ENCODE measurements around the gene TUBB6. TPM values are rescaled to one million over a fixed set of nuclear protein-coding genes. Genes with fewer than 3 reads are reported as not detected.

TUBB6 gene
- 312 and 425 TPM in 2 replicates for total RNA-seq

- Histone ChIP-seq H2AFZ (ENCODE audit: low read length) (peak within 1 kb of the TSS; percentile 82), H3K9me3 (ENCODE audit: low read depth, low read length) (peaks cover 2% of the 10 kb centered on the region), H3K27ac (ENCODE audit: low read depth, low read length) (peak within 1 kb of the TSS; percentile 87), H4K20me1 (ENCODE audit: insufficient read depth, low read length) (peaks cover 26% of the 10 kb centered on the region), H3K79me2 (ENCODE audit: insufficient read depth, low read length) (peaks cover 62% of the 10 kb centered on the region), H3K27me3 (ENCODE audit: insufficient read depth, low read length) (no peaks in the 10 kb centered on the region), H3K4me1 (ENCODE audit: insufficient read depth, low read length) (peaks cover 14% of the 10 kb centered on the region), H3K4me3 (ENCODE audit: insufficient read depth, low read length) (peak within 1 kb of the TSS; percentile 95), H3K36me3 (ENCODE audit: insufficient read depth, low read length) (peaks cover 32% of the 10 kb centered on the region), H3K4me2 (ENCODE audit: insufficient read depth, low read length) (peak within 1 kb of the TSS; percentile 94)
- peak; percentile 99 for DNase-seq (ENCODE audit: insufficient read length, low spot score, missing footprints)
- TF ChIP-seq CTCF (IDR thresholded peaks at IDR 0.05; ENCODE audit: extremely low read depth, low read depth, low read length) = no peak
Observed at GRCh38 chr18:12307701-12308385, at the start of gene TUBB6. Gene TUBB6 (plus strand): TSS chr18:12308241. CDS start chr18:12308293, 52 bp downstream.

- no peak overlapping the region for H2AFZ ChIP-seq (ENCODE audit: low read length)
- no peak overlapping the region for H3K4me3 ChIP-seq (ENCODE audit: insufficient read depth, low read length)
- no peaks in the 10 kb centered on the region for H4K20me1 ChIP-seq (ENCODE audit: insufficient read depth, low read length)
- no peak for DNase-seq (ENCODE audit: insufficient read length, low spot score, missing footprints)
- no peaks in the 10 kb centered on the region for H3K36me3 ChIP-seq (ENCODE audit: insufficient read depth, low read length)
- no peaks in the 10 kb centered on the region for H3K9me3 ChIP-seq (ENCODE audit: low read depth, low read length)
- no peak for TF ChIP-seq CTCF (IDR thresholded peaks at IDR 0.05; ENCODE audit: extremely low read depth, low read depth, low read length)
- H3K4me1 ChIP-seq (ENCODE audit: insufficient read depth, low read length) = peaks cover 6% of the 10 kb centered on the region
- H3K79me2 ChIP-seq (ENCODE audit: insufficient read depth, low read length) = no peaks in the 10 kb centered on the region
- H3K4me2 ChIP-seq (ENCODE audit: insufficient read depth, low read length) = no peak overlapping the region
- no peak overlapping the region for H3K27ac ChIP-seq (ENCODE audit: low read depth, low read length)
- H3K27me3 ChIP-seq (ENCODE audit: insufficient read depth, low read length) = peaks cover 42% of the 10 kb centered on the region
Observed at GRCh38 chr18:12258719-12259705, 49.0 kb upstream of the TUBB6 start.

- Histone ChIP-seq H3K9me3 (ENCODE audit: low read depth, low read length) (no peaks in the 10 kb centered on the region), H3K27me3 (ENCODE audit: insufficient read depth, low read length) (peaks cover 28% of the 10 kb centered on the region)
- TF ChIP-seq CTCF (IDR thresholded peaks at IDR 0.05; ENCODE audit: extremely low read depth, low read depth, low read length) = no peak
Observed at GRCh38 chr18:12262748-12263147, 45.3 kb upstream of the TUBB6 start.

GRCh38 chr18:12264864-12265263 is 43.2 kb upstream of the TUBB6 start:
- TF ChIP-seq CTCF (IDR thresholded peaks at IDR 0.05; ENCODE audit: extremely low read depth, low read depth, low read length) = no peak
- DNase-seq (ENCODE audit: insufficient read length, low spot score, missing footprints) = no peak
- Histone ChIP-seq H3K27me3 (ENCODE audit: insufficient read depth, low read length) (peaks cover 25% of the 10 kb centered on the region), H3K4me1 (ENCODE audit: insufficient read depth, low read length) (no peaks in the 10 kb centered on the region), H3K4me2 (ENCODE audit: insufficient read depth, low read length) (no peak overlapping the region), H2AFZ (ENCODE audit: low read length) (no peak overlapping the region), H4K20me1 (ENCODE audit: insufficient read depth, low read length) (no peaks in the 10 kb centered on the region), H3K27ac (ENCODE audit: low read depth, low read length) (no peak overlapping the region), H3K4me3 (ENCODE audit: insufficient read depth, low read length) (no peak overlapping the region), H3K36me3 (ENCODE audit: insufficient read depth, low read length) (no peaks in the 10 kb centered on the region), H3K9me3 (ENCODE audit: low read depth, low read length) (no peaks in the 10 kb centered on the region), H3K79me2 (ENCODE audit: insufficient read depth, low read length) (no peaks in the 10 kb centered on the region)

More at GRCh38 chr18:12262748-12263147, 45.3 kb upstream of the TUBB6 start:
- Histone ChIP-seq H3K27ac (ENCODE audit: low read depth, low read length) (no peak overlapping the region), H2AFZ (ENCODE audit: low read length) (no peak overlapping the region), H3K4me1 (ENCODE audit: insufficient read depth, low read length) (no peaks in the 10 kb centered on the region), H3K36me3 (ENCODE audit: insufficient read depth, low read length) (no peaks in the 10 kb centered on the region), H3K79me2 (ENCODE audit: insufficient read depth, low read length) (no peaks in the 10 kb centered on the region), H3K4me3 (ENCODE audit: insufficient read depth, low read length) (no peak overlapping the region), H4K20me1 (ENCODE audit: insufficient read depth, low read length) (no peaks in the 10 kb centered on the region), H3K4me2 (ENCODE audit: insufficient read depth, low read length) (no peak overlapping the region)
- no peak for DNase-seq (ENCODE audit: insufficient read length, low spot score, missing footprints)

All from osteoblast (primary cell).